ENCODE data around the gene IMP4.

- TF ChIP-seq CTCF (optimal IDR thresholded peaks at IDR 0.05 in 1 of 3, IDR thresholded peaks at IDR 0.05 in 1 of 3, conservative IDR thresholded peaks at IDR 0.05 in 1 of 3; ENCODE audit: extremely low read depth in 1 of 3, insufficient read depth in 2 of 3, low read length in 3 of 3) (no peak), EZH2 (IDR thresholded peaks at IDR 0.05; ENCODE audit: low read length) (no peak)
Observed at GRCh38 chr2:130381619-130382018, 38.9 kb downstream of the IMP4 start.

All from keratinocyte (primary cell).